DOHH2 (cell line): Measurements from ENCODE around the gene CDHR3.
A peak's percentile ranks its signal among the peaks of the same experiment; 100 is the strongest.

Source experiments
- CTCF ChIP-seq: fragments of 200-600 bp; sonication (generic); IDR thresholded peaks from one replicate; pipeline ENCODE4 v1.5.1; 2014; ENCODE audit warnings: antibody characterized with exemption, mild to moderate bottlenecking, low read depth, low read length; ENCODE audit not compliant: poor library complexity, severe bottlenecking
- EZH2phosphoT487 ChIP-seq: fragments of 200-600 bp; sonication (generic); IDR thresholded peaks from 2 replicates; pipeline ENCODE4 v1.6.1; 2017; ENCODE audit warnings: borderline replicate concordance, mild to moderate bottlenecking, antibody characterized with exemption, low read length, moderate library complexity, mixed read lengths

- TF ChIP-seq CTCF (peak; percentile 99), EZH2phosphoT487 (no peak)
Observed at GRCh38 chr7:106056513-106057203, 93.6 kb downstream of the CDHR3 start.
